ENCODE measurements around the gene FAM114A1. TPM values are rescaled to one million over a fixed set of nuclear protein-coding genes. Genes with fewer than 3 reads are reported as not detected.
"Not testable (repeated sequence)": the region's sequence is repeated elsewhere in the genome, so short reads cannot be mapped to it uniquely, and the experiment has no call there.

FAM114A1 gene
- total RNA-seq, 2 donors from 2014 or later = 76.3 to 88.3 TPM

DNA sequence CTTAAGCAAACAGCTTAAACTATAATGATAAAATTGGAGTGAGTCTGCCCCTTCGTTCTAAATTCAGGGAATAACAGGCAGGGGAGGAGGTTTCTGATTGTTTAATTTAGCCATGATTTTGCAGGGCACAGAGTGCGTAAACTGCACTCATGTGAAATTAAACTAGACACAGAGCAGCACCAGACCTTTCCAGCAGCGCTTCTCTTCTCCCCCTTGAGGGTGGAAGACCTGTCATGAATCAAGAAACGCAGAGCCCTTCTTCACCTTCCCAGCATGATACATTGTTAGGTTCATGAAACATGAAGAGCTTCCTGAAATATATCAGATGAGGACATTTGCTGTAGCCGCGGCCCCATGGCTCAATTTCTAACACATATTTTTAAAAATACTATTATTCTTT is 63.1 kb downstream of the FAM114A1 start:
- intact Hi-C loops (cut with DNase I) = no loop called here
- TF ChIP-seq, protein P1, sequence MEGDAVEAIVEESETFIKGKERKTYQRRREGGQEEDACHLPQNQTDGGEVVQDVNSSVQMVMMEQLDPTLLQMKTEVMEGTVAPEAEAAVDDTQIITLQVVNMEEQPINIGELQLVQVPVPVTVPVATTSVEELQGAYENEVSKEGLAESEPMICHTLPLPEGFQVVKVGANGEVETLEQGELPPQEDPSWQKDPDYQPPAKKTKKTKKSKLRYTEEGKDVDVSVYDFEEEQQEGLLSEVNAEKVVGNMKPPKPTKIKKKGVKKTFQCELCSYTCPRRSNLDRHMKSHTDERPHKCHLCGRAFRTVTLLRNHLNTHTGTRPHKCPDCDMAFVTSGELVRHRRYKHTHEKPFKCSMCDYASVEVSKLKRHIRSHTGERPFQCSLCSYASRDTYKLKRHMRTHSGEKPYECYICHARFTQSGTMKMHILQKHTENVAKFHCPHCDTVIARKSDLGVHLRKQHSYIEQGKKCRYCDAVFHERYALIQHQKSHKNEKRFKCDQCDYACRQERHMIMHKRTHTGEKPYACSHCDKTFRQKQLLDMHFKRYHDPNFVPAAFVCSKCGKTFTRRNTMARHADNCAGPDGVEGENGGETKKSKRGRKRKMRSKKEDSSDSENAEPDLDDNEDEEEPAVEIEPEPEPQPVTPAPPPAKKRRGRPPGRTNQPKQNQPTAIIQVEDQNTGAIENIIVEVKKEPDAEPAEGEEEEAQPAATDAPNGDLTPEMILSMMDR (IDR thresholded peaks at IDR 0.05) = no peak
- no peaks in the 10 kb centered on the region for H3K4me1 ChIP-seq
- H3K9me3 ChIP-seq = no peaks in the 10 kb centered on the region
- H3K36me3 ChIP-seq = peaks cover 28% of the 10 kb centered on the region
- no peak overlapping the region for H3K9ac ChIP-seq (ENCODE audit: low read depth in 2 of 2, low read length in 2 of 2)
- no peak overlapping the region for H3K27ac ChIP-seq
- no peak for DNase-seq
- H3K4me3 ChIP-seq = no peak overlapping the region
- H3K27me3 ChIP-seq = no peaks in the 10 kb centered on the region

DNA sequence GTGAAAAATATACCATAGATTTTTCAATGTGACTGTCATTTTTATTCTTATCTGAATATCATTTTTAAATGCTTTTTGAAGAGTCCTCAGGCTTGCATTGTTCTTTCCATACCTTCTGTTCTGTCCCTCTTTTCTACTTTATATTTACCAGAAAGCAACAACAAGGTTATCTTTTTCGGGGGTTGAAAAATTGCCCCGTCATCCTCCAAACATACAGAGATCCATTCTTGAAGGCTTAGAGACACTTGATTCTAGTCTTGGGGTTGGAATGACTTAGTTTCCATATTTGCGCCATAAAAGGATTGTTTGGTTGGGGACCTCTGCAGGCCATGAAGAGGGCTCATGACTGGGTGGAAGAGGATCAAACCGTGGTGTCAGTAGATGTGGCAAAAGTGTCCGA is 63.5 kb downstream of the FAM114A1 start:
- Histone ChIP-seq H3K4me3 (no peak overlapping the region), H3K36me3 (peaks cover 28% of the 10 kb centered on the region), H3K9ac (ENCODE audit: low read depth in 2 of 2, low read length in 2 of 2) (no peak overlapping the region), H3K27ac (no peak overlapping the region), H3K4me1 (no peaks in the 10 kb centered on the region), H3K27me3 (no peaks in the 10 kb centered on the region), H3K9me3 (no peaks in the 10 kb centered on the region)
- TF ChIP-seq, protein P1 (IDR thresholded peaks at IDR 0.05) = no peak
- DNase-seq = no peak
- intact Hi-C loops (cut with DNase I) = no loop called here

DNA sequence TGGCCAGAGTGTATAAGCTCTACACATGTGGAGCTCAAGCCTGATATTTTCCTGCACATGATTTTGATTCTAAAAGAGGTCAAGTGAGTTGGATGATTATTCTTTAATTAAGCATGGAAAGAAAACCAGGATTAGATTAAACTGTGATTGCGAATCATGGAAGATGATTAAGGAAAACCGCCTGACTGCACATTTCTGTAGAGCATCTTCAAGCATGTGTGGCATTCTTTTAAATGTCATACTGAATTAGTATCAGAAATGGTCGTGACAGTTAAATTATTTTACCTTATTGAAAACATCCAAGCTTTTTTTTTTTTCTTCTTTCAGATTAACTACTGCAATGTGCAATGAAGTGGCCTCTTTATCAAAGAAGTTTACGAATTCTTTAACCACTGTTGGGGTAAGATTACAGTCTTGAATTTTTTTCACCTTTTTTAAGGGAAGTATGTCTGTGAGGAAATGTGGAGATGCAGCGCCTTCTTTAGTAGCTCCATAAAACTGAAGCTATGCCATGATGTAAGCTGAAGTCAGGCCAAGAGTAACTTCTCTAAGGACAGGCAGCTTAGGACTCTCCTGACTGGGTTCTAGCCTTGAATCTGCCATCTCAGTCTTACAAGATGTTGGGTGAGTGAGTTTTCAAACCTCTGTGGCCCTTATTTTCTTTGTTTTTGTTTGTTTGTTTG is 67.9 kb downstream of the FAM114A1 start:
- no peak overlapping the region for H3K9ac ChIP-seq (ENCODE audit: low read depth in 2 of 2, low read length in 2 of 2)
- H3K9me3 ChIP-seq = no peaks in the 10 kb centered on the region
- H3K27ac ChIP-seq = no peak overlapping the region
- H3K4me3 ChIP-seq = no peak overlapping the region
- H3K36me3 ChIP-seq = peaks cover 18% of the 10 kb centered on the region
- H3K27me3 ChIP-seq = no peaks in the 10 kb centered on the region
- intact Hi-C loops (cut with DNase I) = no loop called here
- no peak for DNase-seq
- H3K4me1 ChIP-seq = no peaks in the 10 kb centered on the region
- TF ChIP-seq, protein P1 (IDR thresholded peaks at IDR 0.05) = no peak

DNA sequence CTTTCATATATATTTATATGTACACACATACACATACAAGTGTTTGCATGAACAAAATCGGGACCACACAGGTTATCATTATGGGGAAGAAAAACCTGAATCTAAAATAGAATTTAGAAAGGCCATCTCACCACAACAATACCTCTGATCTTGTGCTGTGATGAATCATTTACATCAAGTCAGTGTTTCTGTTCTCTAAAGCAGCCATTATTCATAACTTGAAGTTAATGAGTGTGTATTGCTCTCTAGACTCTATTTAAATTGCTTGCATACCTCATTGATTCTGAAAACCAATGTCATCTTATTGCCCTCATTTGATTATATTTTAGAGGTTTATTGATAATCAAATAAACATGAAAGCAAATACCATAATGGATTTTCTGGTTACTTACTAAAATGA is 71.6 kb downstream of the FAM114A1 start:
- no peak overlapping the region for H3K27ac ChIP-seq
- H3K4me3 ChIP-seq = no peak overlapping the region
- H3K9ac ChIP-seq (ENCODE audit: low read depth in 2 of 2, low read length in 2 of 2) = no peak overlapping the region
- TF ChIP-seq, protein P1 (IDR thresholded peaks at IDR 0.05) = no peak
- intact Hi-C loops (cut with DNase I) = no loop called here
- no peaks in the 10 kb centered on the region for H3K9me3 ChIP-seq
- H3K27me3 ChIP-seq = no peaks in the 10 kb centered on the region
- no peak for DNase-seq
- H3K4me1 ChIP-seq = no peaks in the 10 kb centered on the region
- H3K36me3 ChIP-seq = peaks cover 17% of the 10 kb centered on the region

DNA sequence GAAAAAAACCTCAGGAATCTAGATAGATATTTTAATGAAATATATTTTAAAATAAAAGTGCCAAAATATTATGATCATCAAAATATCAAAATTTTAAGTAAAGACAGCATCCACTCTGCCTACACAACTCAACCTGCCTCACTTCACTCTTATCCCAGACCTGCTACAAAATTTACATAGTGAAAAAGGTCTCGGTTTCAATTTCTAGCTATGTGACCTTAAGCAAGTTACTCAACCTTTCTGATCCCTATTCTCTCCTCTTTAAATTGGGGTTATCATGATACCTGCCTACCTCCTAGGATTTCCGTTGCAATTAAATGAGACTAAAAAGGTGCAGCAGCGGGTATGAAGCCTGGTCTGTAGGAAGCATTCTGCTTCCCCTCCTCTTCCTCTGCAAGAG is 72.9 kb downstream of the FAM114A1 start:
- H3K4me3 ChIP-seq = no peak overlapping the region
- peaks cover 9% of the 10 kb centered on the region for H3K36me3 ChIP-seq
- H3K9me3 ChIP-seq = no peaks in the 10 kb centered on the region
- TF ChIP-seq, protein P1 (IDR thresholded peaks at IDR 0.05) = no peak
- intact Hi-C loops (cut with DNase I) = no loop called here
- no peak for DNase-seq
- H3K27me3 ChIP-seq = no peaks in the 10 kb centered on the region
- no peaks in the 10 kb centered on the region for H3K4me1 ChIP-seq
- no peak overlapping the region for H3K9ac ChIP-seq (ENCODE audit: low read depth in 2 of 2, low read length in 2 of 2)
- H3K27ac ChIP-seq = no peak overlapping the region

DNA sequence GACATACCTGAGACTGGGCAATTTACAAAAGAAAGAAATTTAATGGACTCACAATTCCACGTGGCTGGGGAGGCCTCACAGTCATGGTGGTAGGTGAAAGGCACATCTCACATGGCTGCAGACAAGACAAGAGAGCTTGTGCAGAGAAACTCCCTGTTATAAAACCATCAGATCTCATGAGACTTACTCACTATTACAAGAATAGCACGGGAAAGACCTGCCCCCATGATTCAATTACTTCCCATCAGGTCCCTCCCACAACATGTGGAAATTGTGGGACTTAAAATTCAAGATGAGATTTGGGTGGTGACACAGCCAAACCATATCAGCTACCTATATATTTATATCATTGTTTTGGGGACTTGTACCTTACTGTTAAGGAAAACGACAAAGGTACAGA is 74.3 kb downstream of the FAM114A1 start:
- H3K9ac ChIP-seq (ENCODE audit: low read depth in 2 of 2, low read length in 2 of 2); intact Hi-C loops (cut with DNase I); H3K4me1 ChIP-seq; H3K36me3 ChIP-seq; H3K4me3 ChIP-seq; H3K9me3 ChIP-seq; H3K27ac ChIP-seq; H3K27me3 ChIP-seq; DNase-seq: not testable (repeated sequence)

All from colonic mucosa (tissue), 4 donors.